Activated naive CD8-positive, alpha-beta T cell treated with anti-CD3 and anti-CD28 coated beads, Interleukin-2, amount 50 U/mL, for 24 hours (primary cell): ENCODE measurements around the gene LRRC45.

ENCODE experiments used
- ATAC-seq: fragments of 150-1000 bp; cut with Tn5 transposase; one replicate; pipeline ENCODE4 v1.10.0; 2021
- DNase-seq: peaks from one replicate; pipeline ENCODE4 v3.0.0; 2021
- H3K27ac Mint-ChIP-seq: one replicate; pipeline ENCODE4 v1.8.0; 2021; ENCODE audit warnings: mild to moderate bottlenecking, mixed read lengths
- H3K27me3 Mint-ChIP-seq: one replicate; pipeline ENCODE4 v1.8.0; 2021; ENCODE audit warnings: mixed read lengths
- H3K36me3 Mint-ChIP-seq: one replicate; pipeline ENCODE4 v1.8.0; 2021; ENCODE audit warnings: low read depth, mixed read lengths
- H3K4me1 Mint-ChIP-seq: one replicate; pipeline ENCODE4 v1.8.0; 2021; ENCODE audit warnings: mixed read lengths
- H3K4me3 Mint-ChIP-seq: one replicate; pipeline ENCODE4 v1.8.0; 2021; ENCODE audit warnings: mild to moderate bottlenecking, moderate library complexity, mixed read lengths
- H3K9me3 Mint-ChIP-seq: one replicate; pipeline ENCODE4 v1.8.0; 2021; ENCODE audit warnings: mixed read lengths

The LRRC45 gene

DNA sequence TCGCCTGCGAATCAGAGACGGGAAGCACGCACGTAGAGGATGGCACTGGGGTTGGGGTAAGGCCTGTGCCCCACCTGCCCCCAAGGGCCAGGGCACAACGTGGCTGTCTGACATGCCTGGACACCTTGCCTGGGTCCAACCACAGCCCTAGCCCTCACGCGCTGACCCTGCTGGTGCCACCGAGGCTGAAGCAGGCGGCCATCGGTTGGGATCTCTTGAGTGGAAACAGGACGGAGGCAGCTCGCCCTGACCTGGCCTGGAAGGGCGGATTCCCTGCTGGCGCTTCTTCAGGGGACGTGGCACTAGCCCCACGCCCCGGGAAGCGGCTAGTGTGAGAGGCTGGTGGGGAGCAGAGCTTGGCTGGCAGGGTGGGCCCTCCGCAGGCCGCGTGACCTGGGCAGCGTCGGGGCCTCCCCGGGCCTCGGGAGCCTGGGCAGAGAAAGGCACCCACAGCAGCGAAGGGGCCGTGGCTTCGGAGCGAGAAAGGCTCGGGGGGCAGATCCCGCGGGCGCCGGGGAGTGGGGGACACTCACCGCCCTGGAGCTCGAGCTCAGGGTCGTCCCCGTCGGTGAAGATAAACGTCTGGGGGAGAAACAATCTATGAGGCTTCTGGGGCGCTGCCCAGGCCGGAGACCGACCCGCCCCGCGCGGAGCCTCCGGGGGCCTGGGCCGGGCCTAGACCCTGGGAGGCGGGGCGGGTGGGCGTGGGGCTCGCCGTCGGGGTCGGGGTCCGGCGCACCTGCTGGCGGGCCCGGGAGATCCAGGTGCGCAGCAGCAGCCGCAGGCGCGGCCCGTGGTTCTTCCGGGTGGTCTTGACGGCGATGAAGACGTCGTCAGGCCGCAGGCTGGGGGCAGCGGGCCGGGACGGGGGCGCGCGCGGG is 27.9 kb downstream of the LRRC45 start:
- Mint-ChIP-seq H3K9me3 (no peaks in the 10 kb centered on the region), H3K4me3 (peak overlapping the region; percentile 77), H3K36me3 (peaks cover under 1% of the 10 kb centered on the region), H3K27me3 (no peaks in the 10 kb centered on the region), H3K4me1 (peaks cover 18% of the 10 kb centered on the region), H3K27ac (peak overlapping the region; percentile 39)
- ATAC-seq (no peak), DNase-seq (no peak)

DNA sequence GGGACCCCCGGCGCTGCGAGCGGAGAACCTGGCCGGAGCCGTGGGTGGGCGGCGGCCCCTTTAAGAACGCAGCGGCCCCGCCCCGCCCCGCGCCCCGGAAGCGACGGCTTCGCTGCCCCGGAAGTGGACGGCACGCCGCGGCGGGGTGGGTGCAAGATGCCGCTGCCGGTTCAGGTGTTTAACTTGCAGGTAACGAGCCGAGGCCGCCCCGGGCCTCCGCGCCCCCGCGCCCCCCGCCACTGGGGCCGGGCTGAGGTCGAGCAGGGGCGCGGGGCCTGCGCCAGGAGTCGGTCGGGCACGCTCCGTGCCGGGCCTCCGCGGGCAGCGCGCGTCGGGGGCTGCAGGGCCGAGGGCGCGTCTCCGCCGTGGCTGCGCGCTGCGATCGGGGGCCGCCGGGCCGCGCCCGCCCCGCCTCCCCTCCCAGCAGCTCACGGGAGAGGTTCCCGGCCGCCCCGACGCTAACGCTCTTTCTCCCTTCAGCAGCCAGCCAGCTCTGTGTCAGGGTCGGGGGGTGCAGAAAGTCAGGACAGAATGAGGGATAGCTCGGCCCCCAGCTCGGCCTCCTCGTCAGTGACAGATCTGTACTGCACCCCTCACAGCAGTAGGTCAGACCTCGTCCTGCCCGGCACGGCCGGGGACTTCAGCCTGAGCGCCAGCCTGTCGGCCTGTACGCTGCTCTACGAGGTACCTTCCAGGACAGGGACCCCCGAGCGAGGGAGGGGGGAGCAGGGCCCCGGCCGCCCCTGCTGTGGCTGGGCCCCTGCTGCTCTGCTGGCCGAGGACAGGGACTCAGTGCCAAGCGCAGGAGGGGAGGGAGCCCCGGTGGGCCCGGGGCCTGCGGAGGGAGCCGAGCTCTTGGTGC is 28.9 kb downstream of the LRRC45 start, which contains the start of the genes GPS1 and RFNG:
GPS1 (plus strand) TSS at position 123 of the 862 bp plus-strand sequence; CDS start at position 157, 34 bp downstream.
RFNG (minus strand) TSS at position 36 of the 862 bp plus-strand sequence. CDS start 45 bp downstream, outside the sequence.
- ATAC-seq (peak; percentile 76), DNase-seq (peak; percentile 91)
- peaks cover 18% of the 10 kb centered on the region for H3K4me1 Mint-ChIP-seq
- H3K36me3 Mint-ChIP-seq = peaks cover 2% of the 10 kb centered on the region
- peak within 1 kb of the TSS; percentile 46 for H3K27ac Mint-ChIP-seq
- no peaks in the 10 kb centered on the region for H3K27me3 Mint-ChIP-seq
- no peaks in the 10 kb centered on the region for H3K9me3 Mint-ChIP-seq
- peak within 1 kb of the TSS; percentile 81 for H3K4me3 Mint-ChIP-seq

DNA sequence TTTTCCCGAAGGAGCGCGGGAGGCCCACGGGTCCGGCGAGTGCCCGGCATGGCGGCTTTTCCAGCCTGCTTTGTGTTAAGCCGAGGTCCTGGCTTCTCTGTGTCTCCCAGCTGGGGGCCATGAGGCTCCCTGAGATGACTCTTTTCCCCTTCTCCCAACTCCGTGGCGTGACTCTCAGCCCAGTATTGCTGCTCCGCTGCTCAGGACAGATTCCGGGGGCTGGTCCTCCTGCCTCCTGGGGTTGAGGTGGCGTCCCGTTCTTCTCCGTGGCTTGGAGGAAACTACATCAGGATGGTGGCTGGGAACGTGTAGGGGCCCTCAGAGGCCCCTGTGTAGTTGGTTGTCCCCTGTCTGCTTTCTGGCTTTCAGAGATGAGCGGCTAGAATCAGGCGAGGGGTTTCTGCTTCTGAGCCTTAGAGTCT is 29.5 kb downstream of the LRRC45 start:
- peaks cover 18% of the 10 kb centered on the region for H3K4me1 Mint-ChIP-seq
- H3K27ac Mint-ChIP-seq = peak overlapping the region; percentile 46
- H3K9me3 Mint-ChIP-seq = no peaks in the 10 kb centered on the region
- peak overlapping the region; percentile 81 for H3K4me3 Mint-ChIP-seq
- H3K36me3 Mint-ChIP-seq = peaks cover 2% of the 10 kb centered on the region
- no peaks in the 10 kb centered on the region for H3K27me3 Mint-ChIP-seq
- DNase-seq (no peak), ATAC-seq (no peak)

DNA sequence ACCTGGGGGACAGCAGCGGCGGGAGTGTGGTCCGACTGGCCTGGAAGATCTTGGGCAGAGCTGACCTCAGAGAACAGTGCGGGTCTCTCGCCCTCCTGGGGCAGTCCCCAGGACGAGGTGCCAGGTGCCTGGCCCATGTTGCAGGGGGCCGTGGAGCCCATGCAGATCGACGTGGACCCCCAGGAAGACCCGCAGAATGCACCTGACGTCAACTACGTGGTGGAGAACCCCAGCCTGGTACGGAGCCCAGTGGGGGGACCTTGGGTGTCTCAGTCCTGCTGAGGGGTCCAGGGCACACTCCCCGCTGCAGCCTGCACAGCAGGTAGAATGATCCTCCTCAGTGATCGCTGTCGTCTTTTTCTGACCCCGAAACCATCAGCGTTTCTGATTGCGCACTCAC is 30.0 kb downstream of the LRRC45 start:
- Mint-ChIP-seq H3K4me3 (peak overlapping the region; percentile 81), H3K36me3 (peaks cover 5% of the 10 kb centered on the region), H3K27ac (peak overlapping the region; percentile 39), H3K9me3 (no peaks in the 10 kb centered on the region), H3K4me1 (peaks cover 18% of the 10 kb centered on the region), H3K27me3 (no peaks in the 10 kb centered on the region)
- ATAC-seq (no peak), DNase-seq (no peak)

DNA sequence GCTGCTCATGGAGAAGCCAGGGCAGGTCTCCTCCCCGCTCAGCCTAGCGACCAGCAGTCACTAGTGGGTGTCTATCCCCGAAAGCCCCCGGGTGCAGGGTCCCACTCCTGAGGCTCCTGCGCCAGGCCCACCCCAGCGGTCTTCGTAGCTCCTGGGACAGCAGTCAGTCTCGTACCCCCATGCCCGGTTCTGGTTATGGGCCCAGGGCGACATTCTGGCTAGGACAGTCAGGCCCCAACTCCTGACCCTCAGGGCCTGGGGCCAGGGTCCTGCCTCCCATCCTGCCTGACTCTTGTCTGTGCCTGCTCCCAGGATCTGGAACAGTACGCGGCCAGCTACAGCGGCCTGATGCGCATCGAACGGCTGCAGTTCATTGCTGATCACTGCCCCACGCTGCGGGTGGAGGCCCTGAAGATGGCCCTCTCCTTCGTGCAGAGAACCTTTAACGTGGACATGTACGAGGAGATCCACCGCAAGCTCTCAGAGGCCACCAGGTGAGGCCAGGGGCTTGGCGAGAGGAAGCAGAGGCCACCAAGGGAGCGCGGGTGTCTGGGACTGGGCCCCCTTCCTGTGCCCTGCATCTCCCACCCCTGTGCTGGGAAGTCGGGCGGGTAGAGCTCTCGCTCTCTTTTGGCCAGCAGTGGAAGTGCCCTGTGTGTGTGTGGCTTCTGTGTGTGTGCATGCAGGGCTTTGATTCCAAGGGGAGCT is 30.6 kb downstream of the LRRC45 start:
- ATAC-seq = no peak
- Mint-ChIP-seq H3K4me3 (peak overlapping the region; percentile 81), H3K36me3 (peaks cover 5% of the 10 kb centered on the region), H3K27me3 (no peaks in the 10 kb centered on the region), H3K4me1 (peaks cover 18% of the 10 kb centered on the region), H3K27ac (peak overlapping the region; percentile 39), H3K9me3 (no peaks in the 10 kb centered on the region)
- DNase-seq = no peak

DNA sequence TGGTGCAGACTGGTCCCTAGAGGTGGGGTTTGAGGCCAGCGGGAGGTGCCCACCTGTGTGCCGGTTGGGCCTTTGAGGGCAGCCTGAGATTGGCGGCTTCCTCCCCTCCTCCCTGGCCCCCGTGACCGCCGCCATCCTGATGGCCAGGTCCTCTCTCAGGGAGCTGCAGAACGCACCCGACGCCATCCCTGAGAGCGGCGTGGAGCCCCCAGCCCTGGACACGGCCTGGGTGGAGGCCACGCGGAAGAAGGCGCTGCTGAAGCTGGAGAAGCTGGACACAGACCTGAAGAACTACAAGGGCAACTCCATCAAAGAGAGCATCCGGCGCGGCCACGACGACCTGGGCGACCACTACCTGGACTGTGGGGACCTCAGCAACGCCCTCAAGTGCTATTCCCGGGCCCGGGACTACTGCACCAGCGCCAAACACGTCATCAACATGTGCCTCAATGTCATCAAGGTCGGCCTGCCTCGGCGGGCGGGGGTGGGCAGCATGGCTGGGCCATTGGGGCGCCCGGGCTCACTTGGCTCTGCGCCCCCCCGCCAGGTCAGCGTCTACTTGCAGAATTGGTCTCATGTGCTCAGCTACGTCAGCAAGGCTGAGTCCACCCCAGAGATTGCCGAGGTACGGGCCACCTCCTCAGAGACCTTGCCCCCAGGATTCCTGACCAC is 31.4 kb downstream of the LRRC45 start:
- Mint-ChIP-seq H3K4me1 (peaks cover 18% of the 10 kb centered on the region), H3K27me3 (no peaks in the 10 kb centered on the region), H3K27ac (no peak overlapping the region), H3K4me3 (no peak overlapping the region), H3K36me3 (peaks cover 5% of the 10 kb centered on the region), H3K9me3 (no peaks in the 10 kb centered on the region)
- DNase-seq (no peak), ATAC-seq (no peak)

DNA sequence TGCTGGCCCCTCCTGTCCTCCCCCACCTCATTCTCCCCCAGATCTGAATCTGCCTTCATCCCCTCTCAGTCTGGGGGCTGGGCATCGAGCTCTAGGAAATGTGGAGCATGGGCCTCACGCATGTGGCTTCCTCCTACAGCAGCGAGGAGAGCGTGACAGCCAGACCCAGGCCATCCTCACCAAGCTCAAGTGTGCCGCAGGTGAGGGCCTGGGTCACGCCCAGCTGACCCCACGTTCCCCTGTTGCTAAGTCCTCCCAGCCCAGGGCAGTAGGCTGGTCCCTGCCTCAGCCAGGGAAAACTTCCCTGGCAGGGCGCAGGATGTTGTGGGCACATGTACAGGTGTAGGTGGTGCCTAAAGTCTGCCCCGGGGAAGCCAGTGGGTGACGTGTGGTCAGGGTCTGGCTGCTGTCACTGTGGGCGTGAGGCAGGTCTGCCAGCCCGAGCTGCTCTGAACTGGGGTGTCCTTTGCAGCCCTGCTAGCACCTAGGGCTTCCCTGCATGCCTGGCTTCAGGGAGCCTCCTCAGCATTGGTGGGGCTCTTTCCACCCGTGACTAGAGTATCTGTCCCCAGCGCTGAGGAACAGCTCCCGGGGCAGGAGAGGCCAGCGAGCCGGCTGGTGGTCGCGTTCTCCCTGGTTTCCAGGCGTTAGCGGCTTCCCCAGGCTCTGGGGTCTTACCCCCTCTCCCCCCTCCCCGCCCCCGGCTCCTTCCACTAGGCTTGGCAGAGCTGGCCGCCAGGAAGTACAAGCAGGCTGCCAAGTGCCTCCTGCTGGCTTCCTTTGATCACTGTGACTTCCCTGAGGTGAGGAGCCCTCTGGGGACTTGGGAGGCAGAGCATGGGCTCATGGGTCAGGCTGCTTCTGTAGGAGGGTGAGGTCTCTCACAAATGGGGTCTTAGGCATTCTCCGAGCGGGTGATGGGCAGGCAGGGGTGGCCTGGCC is 32.2 kb downstream of the LRRC45 start:
- no peaks in the 10 kb centered on the region for H3K27me3 Mint-ChIP-seq
- H3K4me3 Mint-ChIP-seq = no peak overlapping the region
- peaks cover 7% of the 10 kb centered on the region for H3K36me3 Mint-ChIP-seq
- H3K9me3 Mint-ChIP-seq = no peaks in the 10 kb centered on the region
- H3K4me1 Mint-ChIP-seq = peaks cover 17% of the 10 kb centered on the region
- H3K27ac Mint-ChIP-seq = no peak overlapping the region
- ATAC-seq = no peak
- no peak for DNase-seq

DNA sequence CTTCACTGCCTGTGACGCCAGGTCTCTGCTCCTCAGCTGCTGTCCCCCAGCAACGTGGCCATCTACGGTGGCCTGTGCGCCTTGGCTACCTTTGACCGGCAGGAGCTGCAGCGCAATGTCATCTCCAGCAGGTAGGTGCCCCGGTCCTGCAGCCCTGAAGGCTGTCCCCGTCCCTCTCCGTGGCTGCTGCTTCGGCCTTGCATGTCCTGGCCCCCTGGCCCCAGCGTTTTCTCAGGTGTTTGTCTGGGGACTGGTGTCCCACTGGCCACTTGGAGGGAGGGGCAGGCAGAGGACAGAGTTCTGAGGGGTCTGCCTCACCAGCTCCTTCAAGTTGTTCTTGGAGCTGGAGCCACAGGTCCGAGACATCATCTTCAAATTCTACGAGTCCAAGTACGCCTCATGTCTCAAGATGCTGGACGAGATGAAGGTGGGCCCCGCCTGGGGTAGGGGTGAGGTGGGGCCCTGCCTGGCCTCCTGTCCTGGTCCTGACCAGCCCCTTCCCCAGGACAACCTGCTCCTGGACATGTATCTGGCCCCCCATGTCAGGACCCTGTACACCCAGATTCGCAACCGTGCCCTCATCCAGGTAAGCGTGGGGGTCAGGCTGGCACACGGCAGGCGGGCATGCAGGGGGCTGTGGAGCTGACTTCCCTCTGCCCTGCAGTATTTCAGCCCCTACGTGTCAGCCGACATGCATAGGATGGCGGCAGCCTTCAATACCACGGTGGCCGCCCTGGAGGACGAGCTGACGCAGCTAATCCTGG is 33.0 kb downstream of the LRRC45 start:
- H3K4me3 Mint-ChIP-seq = no peak overlapping the region
- peaks cover 7% of the 10 kb centered on the region for H3K36me3 Mint-ChIP-seq
- DNase-seq = no peak
- no peaks in the 10 kb centered on the region for H3K9me3 Mint-ChIP-seq
- H3K27ac Mint-ChIP-seq = no peak overlapping the region
- no peak for ATAC-seq
- no peaks in the 10 kb centered on the region for H3K27me3 Mint-ChIP-seq
- peaks cover 11% of the 10 kb centered on the region for H3K4me1 Mint-ChIP-seq

DNA sequence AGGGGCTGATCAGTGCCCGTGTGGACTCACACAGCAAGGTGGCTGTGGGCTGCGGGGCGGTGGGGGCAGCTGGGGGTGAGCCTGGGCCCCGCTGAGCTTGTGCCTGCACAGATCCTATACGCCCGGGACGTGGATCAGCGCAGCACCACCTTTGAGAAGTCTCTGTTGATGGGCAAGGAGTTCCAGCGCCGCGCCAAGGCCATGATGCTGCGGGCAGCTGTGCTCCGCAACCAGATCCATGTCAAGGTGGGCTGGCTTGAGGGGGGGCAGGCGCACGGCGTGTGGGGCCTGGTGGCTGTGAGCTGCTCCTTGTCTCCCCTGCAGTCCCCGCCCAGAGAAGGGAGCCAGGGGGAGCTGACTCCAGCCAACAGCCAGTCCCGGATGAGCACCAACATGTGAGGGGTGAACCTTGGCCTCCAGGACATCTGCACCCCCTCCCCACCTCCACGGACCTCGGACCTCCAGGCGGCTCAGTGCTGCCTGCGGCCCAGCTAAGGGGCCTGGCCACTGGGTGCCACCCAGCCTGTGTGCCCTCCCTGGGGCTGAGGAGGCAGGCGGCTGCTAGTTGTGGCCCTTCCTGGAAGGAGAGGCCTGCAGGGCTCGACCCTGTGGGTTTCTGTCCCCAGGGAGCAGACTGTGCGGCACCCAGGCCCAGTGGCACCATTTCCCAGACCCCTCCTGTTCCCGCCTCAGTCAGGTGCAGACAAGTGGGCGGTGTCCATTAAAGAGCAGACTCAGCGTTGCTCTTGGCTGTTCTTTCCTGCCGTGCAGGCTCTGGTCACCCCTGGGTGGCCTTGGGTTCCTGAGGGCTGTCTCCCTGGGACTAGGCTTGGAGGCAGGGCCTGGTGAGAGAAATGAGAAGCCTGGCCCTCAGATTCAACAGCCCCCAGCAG is 33.9 kb downstream of the LRRC45 start:
- H3K9me3 Mint-ChIP-seq = no peaks in the 10 kb centered on the region
- no peak for DNase-seq
- peaks cover 11% of the 10 kb centered on the region for H3K4me1 Mint-ChIP-seq
- ATAC-seq = no peak
- H3K4me3 Mint-ChIP-seq = no peak overlapping the region
- H3K27ac Mint-ChIP-seq = no peak overlapping the region
- peaks cover 7% of the 10 kb centered on the region for H3K36me3 Mint-ChIP-seq
- no peaks in the 10 kb centered on the region for H3K27me3 Mint-ChIP-seq

DNA sequence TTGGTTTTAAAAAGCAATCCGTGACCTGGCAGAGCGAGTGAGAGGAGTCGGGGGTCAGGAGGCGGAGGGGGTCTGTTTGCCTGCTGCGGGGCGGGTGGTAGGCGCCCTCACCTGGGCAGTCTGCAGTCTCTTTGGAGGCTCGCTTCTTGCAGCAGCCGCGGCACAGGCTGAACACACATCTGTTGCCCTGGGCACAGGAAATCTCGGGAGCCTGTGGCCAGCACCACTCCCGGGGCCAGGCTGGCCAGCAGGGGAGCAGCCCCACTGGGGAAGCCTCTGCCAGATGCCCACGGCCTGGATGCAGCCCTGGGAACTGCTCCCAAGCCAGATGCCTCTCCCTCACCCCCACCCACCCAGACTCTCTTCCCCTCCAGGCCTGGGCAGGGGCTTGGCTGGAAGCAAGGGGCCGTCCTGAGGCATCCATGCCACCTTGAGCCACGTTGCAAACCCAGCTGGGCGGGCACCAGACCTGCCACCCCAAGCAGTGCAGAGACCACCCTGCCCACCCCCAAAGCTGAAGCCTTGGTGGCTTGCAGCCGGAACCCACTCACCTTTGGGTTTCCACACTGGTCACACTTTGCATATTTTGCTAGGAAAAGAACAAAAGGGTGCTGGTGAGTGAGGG is 35.2 kb downstream of the LRRC45 start:
- Mint-ChIP-seq H3K36me3 (peaks cover 7% of the 10 kb centered on the region), H3K4me3 (no peak overlapping the region), H3K9me3 (no peaks in the 10 kb centered on the region), H3K27ac (no peak overlapping the region), H3K27me3 (no peaks in the 10 kb centered on the region), H3K4me1 (peaks cover 5% of the 10 kb centered on the region)
- no peak for ATAC-seq
- no peak for DNase-seq

DNA sequence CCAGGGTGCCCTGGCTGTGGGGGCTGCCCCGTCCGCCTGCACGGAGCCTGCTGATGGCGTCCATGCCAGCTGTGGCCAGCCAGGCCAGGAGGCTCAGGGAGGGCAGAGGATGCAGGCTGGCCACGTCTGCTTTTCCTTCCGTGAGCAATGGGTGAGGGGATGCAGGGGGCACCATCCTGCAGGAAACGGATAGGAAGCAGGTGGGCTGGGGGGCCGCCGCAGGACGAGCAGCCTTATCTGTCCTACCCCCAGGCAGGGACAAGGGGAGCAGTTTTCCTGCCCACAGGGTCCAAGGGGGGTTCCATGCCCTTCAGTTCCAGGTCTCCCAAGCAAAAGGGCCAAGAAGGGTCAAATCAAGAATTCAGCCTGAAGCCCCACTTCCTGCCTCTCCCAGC is 35.7 kb downstream of the LRRC45 start:
- H3K9me3 Mint-ChIP-seq = no peaks in the 10 kb centered on the region

More for the DNA sequence above, 35.7 kb downstream of the LRRC45 start:
- ATAC-seq (no peak), DNase-seq (no peak)
- Mint-ChIP-seq H3K27ac (no peak overlapping the region), H3K36me3 (peaks cover 7% of the 10 kb centered on the region), H3K27me3 (no peaks in the 10 kb centered on the region), H3K4me3 (no peak overlapping the region), H3K4me1 (peaks cover under 1% of the 10 kb centered on the region)
